Peyer's patch (tissue), 4 donors: ENCODE results near the gene NIPSNAP2. TPM values are rescaled to one million over a fixed set of nuclear protein-coding genes. Genes with fewer than 3 reads are reported as not detected.

Experiments used
- DNase-seq, 3 donors: peaks; one replicate each; pipeline ENCODE4 v3.0.0-alpha.2; 2017 to 2019
- H3K27ac ChIP-seq, 4 donors: fragments of 200-600 bp; sonication (generic); one replicate each; pipeline ENCODE4 v1.5.1; 2016 to 2019
- H3K27me3 ChIP-seq, 2 donors: fragments of 200-600 bp; sonication (generic); one replicate each; pipeline ENCODE4 v1.5.1; 2019
- H3K36me3 ChIP-seq, 3 donors: fragments of 200-600 bp; sonication (generic); one replicate each; pipeline ENCODE4 v1.5.1; 2016 to 2019
- H3K4me1 ChIP-seq, 4 donors: fragments of 200-600 bp; sonication (generic); one replicate each; pipeline ENCODE4 v1.5.1; 2016 to 2019
- H3K4me3 ChIP-seq, 4 donors: fragments of 200-600 bp; sonication (generic); 1 replicate in 3 of 4; 2 replicates in 1 of 4; pipeline ENCODE4 v1.5.1; 2016 to 2019; ENCODE audit warnings: mild to moderate bottlenecking in 1 of 4
- H3K9me3 ChIP-seq, 4 donors: fragments of 200-600 bp; sonication (generic); one replicate each; pipeline ENCODE4 v1.5.1; 2016 to 2019; ENCODE audit warnings: mild to moderate bottlenecking in 1 of 4
- POLR2A ChIP-seq, 2 donors: fragments of 450-650 bp; IDR thresholded peaks; one replicate each; pipeline ENCODE4 v1.5.1; 2017; ENCODE audit warnings: antibody characterized with exemption in 2 of 2, mild to moderate bottlenecking in 2 of 2, moderate library complexity in 2 of 2
- total RNA-seq, 4 donors: library from RNA; depleted of rRNA; stranded (reverse); fragments of >200 nt; gene quantifications; one replicate each; pipeline ENCODE4 v1.1.0, GENCODE V29; 2016
- TF ChIP-seq, protein P1 (sequence below), 6 experiments: fragments of 450-650 bp in 4 of 6; fragments of 200-600 bp in 2 of 6; sonication (generic) in 1 of 6; IDR thresholded peaks; one replicate each; pipeline ENCODE4 v1.5.1; 2017 to 2019; ENCODE audit warnings: antibody characterized with exemption in 6 of 6, mild to moderate bottlenecking in 3 of 6, moderate library complexity in 1 of 6

NIPSNAP2 gene
- total RNA-seq, 4 donors from 2014 or later = 37.5 to 87.5 (median 54.2) TPM

DNA sequence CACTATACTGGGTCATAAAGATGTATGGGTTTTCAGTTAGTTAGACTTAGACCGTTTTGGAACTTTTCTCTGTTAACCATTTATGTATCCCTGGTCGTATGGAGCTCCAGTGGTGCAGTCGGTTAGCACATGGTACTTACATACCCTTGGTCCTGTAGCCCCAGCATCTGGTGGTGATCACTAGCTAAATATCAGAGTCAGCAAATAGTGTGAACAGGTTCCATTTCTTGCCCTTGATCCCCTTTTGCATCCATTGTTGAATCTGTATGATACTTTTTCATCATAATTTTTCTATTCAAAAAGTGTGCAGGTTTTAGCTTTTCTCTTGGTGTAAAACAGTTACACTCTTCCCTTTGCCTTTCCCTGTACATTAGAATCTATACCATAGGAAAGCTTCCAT lies 15.9 kb downstream of the NIPSNAP2 start:
- H3K4me3 ChIP-seq = no peak overlapping the region
- TF ChIP-seq, protein P1, sequence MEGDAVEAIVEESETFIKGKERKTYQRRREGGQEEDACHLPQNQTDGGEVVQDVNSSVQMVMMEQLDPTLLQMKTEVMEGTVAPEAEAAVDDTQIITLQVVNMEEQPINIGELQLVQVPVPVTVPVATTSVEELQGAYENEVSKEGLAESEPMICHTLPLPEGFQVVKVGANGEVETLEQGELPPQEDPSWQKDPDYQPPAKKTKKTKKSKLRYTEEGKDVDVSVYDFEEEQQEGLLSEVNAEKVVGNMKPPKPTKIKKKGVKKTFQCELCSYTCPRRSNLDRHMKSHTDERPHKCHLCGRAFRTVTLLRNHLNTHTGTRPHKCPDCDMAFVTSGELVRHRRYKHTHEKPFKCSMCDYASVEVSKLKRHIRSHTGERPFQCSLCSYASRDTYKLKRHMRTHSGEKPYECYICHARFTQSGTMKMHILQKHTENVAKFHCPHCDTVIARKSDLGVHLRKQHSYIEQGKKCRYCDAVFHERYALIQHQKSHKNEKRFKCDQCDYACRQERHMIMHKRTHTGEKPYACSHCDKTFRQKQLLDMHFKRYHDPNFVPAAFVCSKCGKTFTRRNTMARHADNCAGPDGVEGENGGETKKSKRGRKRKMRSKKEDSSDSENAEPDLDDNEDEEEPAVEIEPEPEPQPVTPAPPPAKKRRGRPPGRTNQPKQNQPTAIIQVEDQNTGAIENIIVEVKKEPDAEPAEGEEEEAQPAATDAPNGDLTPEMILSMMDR (IDR thresholded peaks at IDR 0.05) = no peak
- TF ChIP-seq POLR2A (IDR thresholded peaks at IDR 0.05) = no peak
- no peak overlapping the region for H3K27ac ChIP-seq
- no peaks in the 10 kb centered on the region for H3K27me3 ChIP-seq
- no peaks in the 10 kb centered on the region for H3K4me1 ChIP-seq
- no peaks in the 10 kb centered on the region for H3K9me3 ChIP-seq
- DNase-seq = no peak
- H3K36me3 ChIP-seq = peaks cover 0 to 73% (median 0%) of the 10 kb centered on the region in 3 donors

DNA sequence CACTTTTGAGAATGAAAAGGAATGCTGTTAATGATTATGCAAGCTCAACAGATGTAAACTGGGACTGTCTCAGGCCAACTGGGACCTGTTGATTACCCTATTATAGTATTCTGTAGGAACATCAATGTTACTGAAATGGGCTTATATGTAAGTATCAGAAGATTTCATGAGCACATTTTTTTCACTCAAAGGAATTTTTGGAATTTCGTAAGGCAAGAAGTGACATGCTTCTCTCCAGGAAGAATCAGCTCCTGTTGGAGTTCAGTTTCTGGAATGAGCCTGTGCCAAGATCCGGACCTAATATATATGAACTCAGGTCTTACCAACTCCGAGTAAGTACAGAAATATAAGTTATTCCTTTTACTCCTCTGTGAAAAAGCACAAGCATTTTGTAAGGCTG lies 19.2 kb downstream of the NIPSNAP2 start:
- no peak for DNase-seq

DNA sequence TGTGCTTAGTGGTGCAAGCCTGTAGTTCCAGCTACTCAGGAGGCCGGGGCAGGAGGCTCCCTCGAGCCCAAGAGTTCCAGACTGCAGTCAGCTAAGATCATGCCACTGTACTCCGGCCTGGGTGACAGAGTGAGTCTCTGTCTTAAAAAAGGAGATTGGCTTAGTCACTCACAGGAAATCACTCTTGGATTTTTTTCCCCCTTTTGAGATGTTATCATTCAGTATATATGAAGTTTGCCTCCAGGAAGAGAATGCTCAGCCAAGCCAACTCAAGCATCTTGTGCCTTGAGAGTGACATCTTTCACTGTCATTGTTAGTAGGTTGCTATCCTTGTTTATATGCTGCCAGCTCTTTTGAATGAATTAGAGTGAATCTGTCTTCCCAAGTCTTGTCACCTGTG lies 28.0 kb downstream of the NIPSNAP2 start:
- peaks cover 0 to 69% (median 0%) of the 10 kb centered on the region in 3 donors for H3K36me3 ChIP-seq
- no peak for TF ChIP-seq POLR2A (IDR thresholded peaks at IDR 0.05)
- TF ChIP-seq, protein P1 (IDR thresholded peaks at IDR 0.05) = no peak
- DNase-seq = no peak
- H3K27ac ChIP-seq = no peak overlapping the region
- no peaks in the 10 kb centered on the region for H3K9me3 ChIP-seq
- no peaks in the 10 kb centered on the region for H3K27me3 ChIP-seq
- no peak overlapping the region for H3K4me3 ChIP-seq
- H3K4me1 ChIP-seq = no peaks in the 10 kb centered on the region

More for the DNA sequence above, 19.2 kb downstream of the NIPSNAP2 start:
- H3K4me3 ChIP-seq = no peak overlapping the region
- peaks cover 0 to 93% (median 0%) of the 10 kb centered on the region in 3 donors for H3K36me3 ChIP-seq
- H3K27ac ChIP-seq = no peak overlapping the region
- H3K4me1 ChIP-seq = no peaks in the 10 kb centered on the region
- TF ChIP-seq, protein P1 (IDR thresholded peaks at IDR 0.05) = no peak
- TF ChIP-seq POLR2A (IDR thresholded peaks at IDR 0.05) = no peak
- H3K27me3 ChIP-seq = no peaks in the 10 kb centered on the region
- no peaks in the 10 kb centered on the region for H3K9me3 ChIP-seq

DNA sequence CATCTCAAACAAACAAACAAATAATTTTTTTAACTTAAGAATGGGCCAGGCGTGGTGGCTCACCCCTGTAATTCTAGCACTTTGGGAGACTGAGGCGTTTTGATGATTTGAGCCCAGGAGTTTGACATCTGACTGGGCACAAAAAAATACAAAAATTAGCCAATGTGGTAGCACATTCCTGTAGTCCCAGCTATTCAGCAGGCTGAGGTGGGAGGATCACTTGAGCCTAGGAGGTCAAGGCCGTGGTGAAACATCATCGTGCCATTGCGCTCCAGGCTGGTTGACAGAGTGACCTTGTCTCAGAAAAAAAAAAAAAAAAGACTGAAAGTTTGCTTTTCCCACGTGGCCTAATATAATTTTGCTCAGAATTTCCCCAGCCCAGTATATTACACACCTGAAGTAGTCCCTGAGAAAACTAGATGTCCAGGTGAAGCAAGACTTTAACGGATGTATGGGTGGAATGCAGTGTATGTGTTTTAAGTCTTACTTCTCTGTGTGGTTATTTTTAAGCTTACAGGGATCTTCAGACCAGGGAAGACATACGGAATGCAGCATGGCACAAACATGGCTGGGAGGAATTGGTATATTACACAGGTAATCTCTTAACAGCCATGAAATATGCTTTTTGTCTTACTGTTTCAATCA lies 32.6 kb downstream of the NIPSNAP2 start:
- Histone ChIP-seq H3K27me3 (no peaks in the 10 kb centered on the region), H3K4me3 (no peak overlapping the region), H3K27ac (no peak overlapping the region), H3K4me1 (no peaks in the 10 kb centered on the region), H3K9me3 (no peaks in the 10 kb centered on the region), H3K36me3 (peaks cover 0 to 64% (median 0%) of the 10 kb centered on the region in 3 donors)
- TF ChIP-seq, protein P1 (IDR thresholded peaks at IDR 0.05) = no peak
- TF ChIP-seq POLR2A (IDR thresholded peaks at IDR 0.05) = no peak
- DNase-seq = no peak

DNA sequence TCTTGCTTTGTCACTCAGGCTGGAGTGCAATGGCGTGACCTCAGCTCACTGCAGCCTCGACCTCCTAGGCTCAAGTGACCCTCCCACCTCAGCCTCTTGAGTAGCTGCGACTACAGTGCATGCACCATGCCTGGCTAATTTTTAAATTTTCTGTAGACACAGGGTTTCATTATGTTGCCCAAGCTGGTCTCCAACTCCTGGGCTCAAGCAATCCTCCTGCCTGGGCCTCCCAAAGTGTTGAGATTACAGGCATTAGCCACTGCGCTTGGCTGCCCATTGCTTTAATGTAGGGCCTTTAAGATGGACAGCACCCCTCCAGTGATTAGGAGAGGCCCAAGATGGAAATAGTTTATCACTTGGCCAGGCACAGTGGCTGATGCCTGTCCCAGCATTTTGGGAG lies 39.4 kb downstream of the NIPSNAP2 start:
- H3K4me3 ChIP-seq = no peak overlapping the region
- no peaks in the 10 kb centered on the region for H3K27me3 ChIP-seq
- no peaks in the 10 kb centered on the region for H3K9me3 ChIP-seq
- DNase-seq = no peak
- H3K27ac ChIP-seq = no peak overlapping the region
- peaks cover 0 to 12% (median 0%) of the 10 kb centered on the region in 3 donors for H3K36me3 ChIP-seq
- no peaks in the 10 kb centered on the region for H3K4me1 ChIP-seq
- TF ChIP-seq POLR2A (IDR thresholded peaks at IDR 0.05) = no peak
- TF ChIP-seq, protein P1 (IDR thresholded peaks at IDR 0.05) = no peak
